Measurements from ENCODE around the gene AKR1C2.
"Not testable (repeated sequence)": the region's sequence is repeated elsewhere in the genome, so short reads cannot be mapped to it uniquely, and the experiment has no call there.

GRCh38 chr10:4991463-4991862 lies 12.2 kb downstream of the AKR1C2 start:
- TF ChIP-seq, protein P1, sequence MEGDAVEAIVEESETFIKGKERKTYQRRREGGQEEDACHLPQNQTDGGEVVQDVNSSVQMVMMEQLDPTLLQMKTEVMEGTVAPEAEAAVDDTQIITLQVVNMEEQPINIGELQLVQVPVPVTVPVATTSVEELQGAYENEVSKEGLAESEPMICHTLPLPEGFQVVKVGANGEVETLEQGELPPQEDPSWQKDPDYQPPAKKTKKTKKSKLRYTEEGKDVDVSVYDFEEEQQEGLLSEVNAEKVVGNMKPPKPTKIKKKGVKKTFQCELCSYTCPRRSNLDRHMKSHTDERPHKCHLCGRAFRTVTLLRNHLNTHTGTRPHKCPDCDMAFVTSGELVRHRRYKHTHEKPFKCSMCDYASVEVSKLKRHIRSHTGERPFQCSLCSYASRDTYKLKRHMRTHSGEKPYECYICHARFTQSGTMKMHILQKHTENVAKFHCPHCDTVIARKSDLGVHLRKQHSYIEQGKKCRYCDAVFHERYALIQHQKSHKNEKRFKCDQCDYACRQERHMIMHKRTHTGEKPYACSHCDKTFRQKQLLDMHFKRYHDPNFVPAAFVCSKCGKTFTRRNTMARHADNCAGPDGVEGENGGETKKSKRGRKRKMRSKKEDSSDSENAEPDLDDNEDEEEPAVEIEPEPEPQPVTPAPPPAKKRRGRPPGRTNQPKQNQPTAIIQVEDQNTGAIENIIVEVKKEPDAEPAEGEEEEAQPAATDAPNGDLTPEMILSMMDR (conservative IDR thresholded peaks at IDR 0.05; ENCODE audit: low read length) = not testable (repeated sequence)
- TF ChIP-seq EZH2phosphoT487 (IDR thresholded peaks at IDR 0.05; ENCODE audit: borderline replicate concordance, low read depth, low read length) = not testable (repeated sequence)
